OCI-LY1 (cell line): ENCODE measurements around the gene ZDHHC9.

Experiments used
- CTCF ChIP-seq: fragments of 200-600 bp; sonication (generic), shearing (Covaris generic); IDR thresholded peaks from 2 replicates; pipeline ENCODE4 v1.5.1; 2017; ENCODE audit warnings: mild to moderate bottlenecking, antibody characterized with exemption, low read length, moderate library complexity, mixed read lengths
- EZH2 ChIP-seq: fragments of 200-600 bp; sonication (generic), shearing (Covaris generic); IDR thresholded peaks from 2 replicates; pipeline ENCODE4 v1.8.0; 2017; ENCODE audit warnings: borderline replicate concordance, mixed run types, mild to moderate bottlenecking, antibody characterized with exemption, low read length, moderate library complexity, mixed read lengths

- TF ChIP-seq EZH2: no peak
- peak; percentile 44 for TF ChIP-seq CTCF
These were observed 87.7 kb downstream of the ZDHHC9 start for GRCh38 chrX:129755779-129756650.
